ENCODE data around the gene VPS45. TPM values are rescaled to one million over a fixed set of nuclear protein-coding genes. Genes with fewer than 3 reads are reported as not detected.

Gene VPS45
- total and polyA plus RNA-seq, 2 of the 4 experiments (the other 2 are of a cell fraction) = 32.4 to 33.3 TPM

DNA sequence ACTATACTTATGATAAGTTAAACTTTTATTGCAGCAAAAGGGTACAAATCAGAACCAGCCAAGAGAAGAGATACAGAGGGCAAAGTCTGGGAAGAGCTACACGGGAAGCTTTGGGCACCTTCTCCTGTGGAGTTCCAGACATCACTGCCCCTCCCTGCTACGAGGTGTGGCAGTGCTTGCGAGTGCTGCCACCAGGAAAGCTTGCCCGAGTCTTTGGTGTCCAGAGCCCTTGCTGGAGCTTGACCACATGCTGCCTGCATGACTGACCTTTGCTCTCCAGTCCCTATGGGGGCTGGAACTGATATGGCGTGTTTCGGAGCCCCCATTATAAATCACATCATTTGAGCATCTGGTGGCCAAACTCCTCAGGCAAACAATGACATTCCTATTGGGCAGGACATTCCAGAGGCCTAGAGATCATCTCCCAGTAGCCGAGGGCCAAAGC lies 105.6 kb downstream of the VPS45 start:
- H3K36me3 ChIP-seq (ENCODE audit: control insufficient read depth, insufficient read depth, low read length) = no peaks in the 10 kb centered on the region
- no peaks in the 10 kb centered on the region for H3K27me3 ChIP-seq (ENCODE audit: control insufficient read depth, insufficient read depth, low read length)
- H3K18ac ChIP-seq (ENCODE audit: low read depth, low read length) = no peak overlapping the region
- CTCF ChIA-PET = interaction anchor here (1.7 kb wide), 1 partner anchor 14 kb away, joined by 4 read pairs; no protein-coding TSS in a partner anchor
- peak overlapping the region; percentile 55 for H3K14ac ChIP-seq (replicated peaks; ENCODE audit: low read depth, low read length)
- H4K20me1 ChIP-seq (ENCODE audit: insufficient read depth, low read length) = no peaks in the 10 kb centered on the region
- peak overlapping the region; percentile 5; the same call in 1 of the 2 replicates for H2BK20ac ChIP-seq (ENCODE audit: low read depth, low read length)
- peak overlapping the region; percentile 67 for H2AFZ ChIP-seq (replicated peaks; ENCODE audit: low read length, poor library complexity)
- no peaks in the 10 kb centered on the region for H3K79me1 ChIP-seq (ENCODE audit: low read depth in 1 of 2, low read length in 2 of 2)
- H3K4me3 ChIP-seq (ENCODE audit: insufficient read depth, low read depth, low read length) = no peak overlapping the region
- peak overlapping the region; percentile 47; the same call in 1 of the 2 replicates for H2BK120ac ChIP-seq (ENCODE audit: low read depth, low read length)
- no peak overlapping the region for H3K9ac ChIP-seq (ENCODE audit: low read depth, low read length)
- no peak overlapping the region for H3K56ac ChIP-seq (ENCODE audit: extremely low read depth, insufficient read depth, low read length)
- no peak overlapping the region for H3K27ac ChIP-seq (ENCODE audit: insufficient read depth, low read length)
- H3K4ac ChIP-seq (ENCODE audit: low read depth, low read length) = peak overlapping the region; percentile 37
- H2BK15ac ChIP-seq (ENCODE audit: low read depth, low read length) = peak overlapping the region; percentile 21; the same call in 1 of the 3 replicates
- no TSS peak for BruUV-seq (replicated peaks)
- in situ Hi-C loops (cut with MboI; ENCODE audit: low sequenced_read_pairs) = no loop called here
- peak overlapping the region; percentile 27; the same call in 1 of the 2 replicates for H4K91ac ChIP-seq (ENCODE audit: insufficient read depth, low read depth, low read length)
- POLR2A ChIA-PET (ENCODE audit: unreplicated experiment) = no interaction called here
- peak overlapping the region; percentile 73 for H2AK5ac ChIP-seq (ENCODE audit: low read depth, low read length)
- no peaks in the 10 kb centered on the region for H3K9me3 ChIP-seq (ENCODE audit: control insufficient read depth, insufficient read depth, low read length)
- intact Hi-C loops (cut with micrococcal nuclease) = loop anchor here (2.0 kb wide), 1 partner anchor 46 kb away; no protein-coding TSS in a partner anchor
- H4K8ac ChIP-seq (ENCODE audit: low read depth in 2 of 2, low read length in 2 of 2) = peak overlapping the region in 1 of 2 experiments; percentile 45; a peak in 1 of 4 replicates
- WGBS, 2 experiments (ENCODE audit: extremely low coverage in 2 of 2, insufficient read length in 1 of 2) = 70% methylated on average over 6 of the region's 7 CpGs; no CpG with 5 or more reads in 1 of the 2 experiments
- no peak for TF ChIP-seq NFE2L2 (IDR thresholded peaks at IDR 0.05; ENCODE audit: low read depth, low read length)
- no peak for TF ChIP-seq CEBPB (IDR thresholded peaks at IDR 0.05; ENCODE audit: low read depth, low read length)
- no peak for TF ChIP-seq POLR2A (IDR thresholded peaks at IDR 0.05; ENCODE audit: low read depth, low read length)
- TF ChIP-seq, protein P1, sequence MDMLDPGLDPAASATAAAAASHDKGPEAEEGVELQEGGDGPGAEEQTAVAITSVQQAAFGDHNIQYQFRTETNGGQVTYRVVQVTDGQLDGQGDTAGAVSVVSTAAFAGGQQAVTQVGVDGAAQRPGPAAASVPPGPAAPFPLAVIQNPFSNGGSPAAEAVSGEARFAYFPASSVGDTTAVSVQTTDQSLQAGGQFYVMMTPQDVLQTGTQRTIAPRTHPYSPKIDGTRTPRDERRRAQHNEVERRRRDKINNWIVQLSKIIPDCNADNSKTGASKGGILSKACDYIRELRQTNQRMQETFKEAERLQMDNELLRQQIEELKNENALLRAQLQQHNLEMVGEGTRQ (IDR thresholded peaks at IDR 0.05; ENCODE audit: low read depth, low read length) = no peak
- no peak for TF ChIP-seq FOS (IDR thresholded peaks at IDR 0.05; ENCODE audit: low read depth, low read length)
- TF ChIP-seq MAFK (IDR thresholded peaks at IDR 0.05; ENCODE audit: low read depth, low read length) = no peak
- no peak for TF ChIP-seq BHLHE40 (IDR thresholded peaks at IDR 0.05; ENCODE audit: low read depth, low read length)
- TF ChIP-seq CHD1 (IDR thresholded peaks at IDR 0.05; ENCODE audit: low read depth, low read length) = no peak
- no peak overlapping the region for H4K5ac ChIP-seq (ENCODE audit: low read depth, low read length)
- H3K4me1 ChIP-seq (ENCODE audit: control insufficient read depth, insufficient read depth, low read length) = peaks cover 4% of the 10 kb centered on the region
- H3K4me2 ChIP-seq (ENCODE audit: low read depth, low read length) = no peak overlapping the region
- no peak overlapping the region for H2BK5ac ChIP-seq (ENCODE audit: low read depth, low read length, poor library complexity, severe bottlenecking)
- peak overlapping the region; percentile 9 for H2AK9ac ChIP-seq (replicated peaks; ENCODE audit: low read depth, low read length, poor library complexity)
- peak overlapping the region; percentile 5 for H3K23ac ChIP-seq (ENCODE audit: low read depth, low read length)
- DNase-seq (no peak), ATAC-seq (ENCODE audit: low read depth) (peak; percentile 36; the same call in 1 of the 2 replicates)
- H3K9me1 ChIP-seq (ENCODE audit: insufficient read depth, low read length) = peaks cover 8% of the 10 kb centered on the region; the same call in 1 of the 2 replicates
- dilution Hi-C loops (cut with HindIII; ENCODE audit: low sequenced_read_pairs, unreplicated experiment) = no loop called here
